Activated CD8-positive, alpha-beta T cell treated with anti-CD3 and anti-CD28 coated beads for 36 hours (primary cell): ENCODE data around the gene BCAR1. TPM values are rescaled to one million over a fixed set of nuclear protein-coding genes. Genes with fewer than 3 reads are reported as not detected.

ENCODE experiments used
- ATAC-seq: fragments of 200-7000 bp; cut with Tn5 transposase; one replicate; pipeline ENCODE4 v1.10.0; 2021; ENCODE audit warnings: mild to moderate bottlenecking, moderate library complexity
- CTCF ChIA-PET: fragments of 350-600 bp; sonication (Branson Sonifier 250); formaldehyde crosslinking; loops from one replicate; lab custom pipeline; 2021; ENCODE audit warnings: antibody characterized with exemption; lab: Charles Lee
- POLR2A ChIA-PET: fragments of 350-600 bp; sonication (Branson Sonifier 250); formaldehyde crosslinking; loops from one replicate; lab custom pipeline; 2021; ENCODE audit warnings: antibody characterized with exemption; lab: Charles Lee
- DNase-seq: peaks from one replicate; pipeline ENCODE4 v3.0.0-alpha.2; 2020
- H3K27ac Mint-ChIP-seq: one replicate; pipeline ENCODE4 v1.8.0; 2021; ENCODE audit warnings: mild to moderate bottlenecking, mixed read lengths
- H3K27me3 Mint-ChIP-seq: one replicate; pipeline ENCODE4 v1.8.0; 2021; ENCODE audit warnings: mixed read lengths
- H3K36me3 Mint-ChIP-seq: one replicate; pipeline ENCODE4 v1.8.0; 2021; ENCODE audit warnings: low read depth, mixed read lengths
- H3K4me1 Mint-ChIP-seq: one replicate; pipeline ENCODE4 v1.8.0; 2021; ENCODE audit warnings: low read depth, mixed read lengths
- H3K4me3 Mint-ChIP-seq: one replicate; pipeline ENCODE4 v1.8.0; 2021; ENCODE audit warnings: mild to moderate bottlenecking, moderate library complexity, mixed read lengths
- H3K9me3 Mint-ChIP-seq: one replicate; pipeline ENCODE4 v1.8.0; 2021; ENCODE audit warnings: mixed read lengths
- intact Hi-C: fragments of 100-400 bp; cut with micrococcal nuclease; formaldehyde crosslinking; loops from one replicate; pipeline ENCODE4 v1.10.0; 2022
- total RNA-seq, 2 experiments: library from RNA; stranded (reverse); gene quantifications; one replicate each; pipeline ENCODE4 v1.2.3, GENCODE V29; 2021
- TF ChIP-seq, protein P1 (sequence below): fragments of 200-600 bp; IDR thresholded peaks from one replicate; pipeline ENCODE4 v1.8.0; 2022; ENCODE audit warnings: antibody characterized with exemption, mild to moderate bottlenecking

The BCAR1 gene
- total RNA-seq, 2 experiments from 2014 or later = 0.34 to 0.87 TPM

DNA sequence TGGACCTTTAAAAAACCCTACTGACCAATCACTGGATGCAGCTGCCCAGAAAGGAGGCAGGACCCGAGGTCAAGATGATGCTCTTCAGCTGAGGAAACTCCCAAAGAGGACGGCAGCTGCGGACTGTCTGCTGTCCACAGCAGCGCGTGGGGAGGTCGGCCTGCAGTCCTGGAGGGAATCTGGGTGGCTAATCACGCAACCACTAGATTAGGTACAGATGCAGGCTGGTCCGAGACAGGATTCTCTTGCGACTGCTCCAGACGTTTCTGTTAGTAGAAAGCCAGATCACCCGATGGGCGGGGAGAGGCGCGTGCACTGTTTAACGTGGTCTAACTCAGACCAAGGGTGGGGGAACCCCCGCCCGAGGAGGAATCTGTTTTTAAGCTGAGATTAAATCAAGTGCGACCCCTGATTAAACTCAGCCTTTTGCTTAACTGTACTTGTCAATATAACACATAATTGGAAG lies 53.3 kb downstream of the BCAR1 start:
- CTCF ChIA-PET = interaction anchor here (1.0 to 7.7 kb wide), 21 partner anchors 8 to 486 kb away, joined by 3 to 88 read pairs (median 5); partner anchors contain the start of genes CFDP1 and CTRB1
- intact Hi-C loops = loop anchor here (5.0 kb wide), 2 partner anchors 34 to 189 kb away; no protein-coding TSS in a partner anchor

DNA sequence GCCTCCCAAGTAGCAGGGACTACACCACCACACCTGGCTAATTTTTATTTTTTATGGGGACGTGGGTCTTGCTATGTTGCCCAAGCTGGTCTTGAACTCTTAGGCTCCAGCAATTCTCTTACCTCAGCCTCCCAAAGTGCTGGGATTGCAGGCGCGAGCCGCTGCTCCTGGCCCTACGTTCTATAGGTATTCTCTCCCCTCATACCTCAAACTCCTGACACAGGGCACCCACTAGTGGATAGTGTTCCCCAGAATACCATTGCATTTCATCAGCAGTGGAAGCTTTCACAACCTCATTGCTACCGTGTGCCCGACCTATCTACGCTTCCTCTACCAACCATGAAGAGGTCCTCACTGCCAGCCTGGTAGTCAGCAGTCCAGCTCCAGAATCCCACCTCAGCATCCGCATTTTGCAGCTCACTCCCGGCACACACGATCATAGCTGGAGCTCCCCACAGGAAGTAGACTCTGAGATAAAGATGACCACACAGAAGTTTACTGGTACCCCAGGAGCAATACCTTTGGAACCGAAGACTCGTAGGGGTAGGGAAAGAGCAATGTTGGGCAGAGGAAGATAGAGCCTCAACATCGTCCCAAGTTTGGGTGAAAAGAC lies 53.8 kb downstream of the BCAR1 start:
- ATAC-seq = no peak
- no peaks in the 10 kb centered on the region for H3K9me3 Mint-ChIP-seq
- peaks cover 13% of the 10 kb centered on the region for H3K27me3 Mint-ChIP-seq
- H3K36me3 Mint-ChIP-seq = no peaks in the 10 kb centered on the region
- POLR2A ChIA-PET = interaction anchor here (1.1 kb wide), 1 partner anchor 92 kb away, joined by 3 read pairs; no protein-coding TSS in a partner anchor
- no peak overlapping the region for H3K4me3 Mint-ChIP-seq
- CTCF ChIA-PET = interaction anchor here (0.8 to 7.7 kb wide), 9 partner anchors 7 to 205 kb away, joined by 3 to 88 read pairs (median 21); partner anchors contain the start of gene CTRB1
- peaks cover 13% of the 10 kb centered on the region for H3K4me1 Mint-ChIP-seq
- H3K27ac Mint-ChIP-seq = no peak overlapping the region
- TF ChIP-seq, protein P1, sequence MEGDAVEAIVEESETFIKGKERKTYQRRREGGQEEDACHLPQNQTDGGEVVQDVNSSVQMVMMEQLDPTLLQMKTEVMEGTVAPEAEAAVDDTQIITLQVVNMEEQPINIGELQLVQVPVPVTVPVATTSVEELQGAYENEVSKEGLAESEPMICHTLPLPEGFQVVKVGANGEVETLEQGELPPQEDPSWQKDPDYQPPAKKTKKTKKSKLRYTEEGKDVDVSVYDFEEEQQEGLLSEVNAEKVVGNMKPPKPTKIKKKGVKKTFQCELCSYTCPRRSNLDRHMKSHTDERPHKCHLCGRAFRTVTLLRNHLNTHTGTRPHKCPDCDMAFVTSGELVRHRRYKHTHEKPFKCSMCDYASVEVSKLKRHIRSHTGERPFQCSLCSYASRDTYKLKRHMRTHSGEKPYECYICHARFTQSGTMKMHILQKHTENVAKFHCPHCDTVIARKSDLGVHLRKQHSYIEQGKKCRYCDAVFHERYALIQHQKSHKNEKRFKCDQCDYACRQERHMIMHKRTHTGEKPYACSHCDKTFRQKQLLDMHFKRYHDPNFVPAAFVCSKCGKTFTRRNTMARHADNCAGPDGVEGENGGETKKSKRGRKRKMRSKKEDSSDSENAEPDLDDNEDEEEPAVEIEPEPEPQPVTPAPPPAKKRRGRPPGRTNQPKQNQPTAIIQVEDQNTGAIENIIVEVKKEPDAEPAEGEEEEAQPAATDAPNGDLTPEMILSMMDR = no peak
- intact Hi-C loops = loop anchor here (5.0 kb wide), 2 partner anchors 35 to 190 kb away; no protein-coding TSS in a partner anchor
- no peak for DNase-seq

More for the DNA sequence above, 53.3 kb downstream of the BCAR1 start:
- DNase-seq (no peak), ATAC-seq (no peak)
- Mint-ChIP-seq H3K36me3 (no peaks in the 10 kb centered on the region), H3K4me1 (peaks cover 13% of the 10 kb centered on the region), H3K9me3 (no peaks in the 10 kb centered on the region), H3K27me3 (peaks cover 13% of the 10 kb centered on the region), H3K4me3 (no peak overlapping the region), H3K27ac (no peak overlapping the region)
- TF ChIP-seq, protein P1 = no peak
- POLR2A ChIA-PET = interaction anchor here (1.1 kb wide), 1 partner anchor 91 kb away, joined by 3 read pairs; no protein-coding TSS in a partner anchor

DNA sequence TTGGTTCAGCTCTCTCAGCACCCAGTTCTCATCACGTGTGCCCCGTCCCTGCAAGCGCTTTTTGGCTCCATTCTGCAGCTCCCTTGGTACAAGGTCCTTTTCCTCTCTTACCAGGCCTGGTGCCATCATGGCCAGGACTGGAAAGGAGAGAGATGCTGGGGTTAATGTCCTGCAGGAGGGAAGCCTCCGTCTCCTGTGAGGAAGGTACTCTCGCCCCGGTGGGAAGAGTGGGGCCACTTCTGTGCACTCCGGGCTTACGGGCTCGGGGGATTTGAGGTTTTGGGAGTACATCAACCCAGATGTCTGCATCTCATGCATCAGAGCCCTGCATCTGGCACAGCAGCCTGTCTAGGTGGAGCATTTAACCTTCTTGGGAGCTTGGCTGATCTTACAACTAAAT lies 54.6 kb downstream of the BCAR1 start:
- TF ChIP-seq, protein P1 = no peak
- peaks cover 13% of the 10 kb centered on the region for H3K4me1 Mint-ChIP-seq
- no peak for ATAC-seq
- POLR2A ChIA-PET = interaction anchor here (1.1 kb wide), 1 partner anchor 93 kb away, joined by 3 read pairs; no protein-coding TSS in a partner anchor
- intact Hi-C loops = loop anchor here (5.0 kb wide), 2 partner anchors 35 to 190 kb away; no protein-coding TSS in a partner anchor
- no peaks in the 10 kb centered on the region for H3K36me3 Mint-ChIP-seq
- no peak for DNase-seq
- H3K27ac Mint-ChIP-seq = no peak overlapping the region
- peaks cover 13% of the 10 kb centered on the region for H3K27me3 Mint-ChIP-seq
- CTCF ChIA-PET = interaction anchor here (0.8 to 7.7 kb wide), 6 partner anchors 21 to 206 kb away, joined by 3 to 88 read pairs (median 55); partner anchors contain the start of gene CTRB1
- no peaks in the 10 kb centered on the region for H3K9me3 Mint-ChIP-seq
- no peak overlapping the region for H3K4me3 Mint-ChIP-seq

DNA sequence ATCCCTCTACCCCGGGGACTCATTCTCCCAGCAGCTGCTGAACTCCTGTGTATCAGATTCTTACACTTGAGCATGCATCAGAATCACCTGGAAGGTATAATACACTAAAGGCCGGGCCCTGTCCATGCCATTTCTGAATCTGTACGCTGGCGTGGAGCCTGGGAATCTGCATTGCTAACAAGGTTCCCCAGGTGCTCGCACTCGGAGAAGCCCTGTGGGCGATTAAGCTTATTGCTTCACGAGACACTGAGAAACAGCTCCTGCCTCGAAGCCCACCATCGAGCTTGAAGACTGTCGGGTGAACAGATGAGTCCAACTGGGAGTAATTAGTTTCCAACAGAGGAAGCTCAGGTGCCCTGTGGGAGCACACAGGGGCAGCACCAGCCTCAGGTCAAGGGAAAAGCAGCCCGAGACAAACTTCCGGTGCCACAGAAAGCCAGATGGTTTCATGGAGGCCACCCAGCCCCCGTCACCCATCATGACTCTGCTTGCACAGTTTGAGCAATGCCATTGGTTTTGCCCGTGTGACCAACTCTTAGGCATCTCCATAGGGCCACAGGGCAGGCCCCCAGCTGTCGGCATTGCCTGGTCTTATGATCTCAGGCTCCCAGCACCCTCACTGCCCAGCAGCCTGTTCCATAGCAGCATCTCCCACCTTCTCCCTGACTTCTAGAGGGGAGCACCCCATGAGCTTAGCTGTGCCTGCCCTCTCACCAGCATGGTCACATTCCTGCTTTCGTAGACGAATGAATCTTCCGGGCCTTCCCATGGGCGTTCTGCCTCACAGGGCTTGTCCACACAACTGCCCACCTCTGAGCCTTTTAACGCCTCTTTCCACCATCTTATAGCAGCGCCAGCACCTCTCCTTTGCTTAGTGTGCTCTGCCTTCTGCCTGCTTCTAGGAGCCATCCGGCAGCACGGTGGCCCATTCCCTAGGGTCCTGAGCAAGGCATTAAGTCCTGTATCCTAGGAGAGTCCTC lies 55.3 kb downstream of the BCAR1 start:
- Mint-ChIP-seq H3K36me3 (no peaks in the 10 kb centered on the region), H3K27me3 (peaks cover 13% of the 10 kb centered on the region), H3K4me3 (no peak overlapping the region), H3K27ac (no peak overlapping the region), H3K4me1 (peaks cover 10% of the 10 kb centered on the region), H3K9me3 (no peaks in the 10 kb centered on the region)
- ChIA-PET POLR2A (no interaction called here), CTCF (interaction anchor here (0.8 to 7.7 kb wide), 6 partner anchors 22 to 568 kb away, joined by 3 to 88 read pairs (median 32); partner anchors contain the start of gene CTRB1)
- ATAC-seq (no peak), DNase-seq (no peak)
- TF ChIP-seq, protein P1 = no peak
- intact Hi-C loops = loop anchor here (5.0 kb wide), 2 partner anchors 36 to 191 kb away; no protein-coding TSS in a partner anchor
